Lung (tissue), 12 donors: ENCODE measurements around the gene ADGRV1. TPM values are rescaled to one million over a fixed set of nuclear protein-coding genes. Genes with fewer than 3 reads are reported as not detected.
A peak's percentile ranks its signal among the peaks of the same experiment; 100 is the strongest.

Experiments
- ATAC-seq: fragments of 200-7000 bp; cut with Tn5 transposase; one replicate; pipeline ENCODE4 v1.9.1; 2020; ENCODE audit warnings: moderate number of reproducible peaks; ENCODE audit not compliant: insufficient read depth, low FRiP score
- DNase-seq, 3 donors: peaks; one replicate each; pipeline ENCODE4 v3.0.0-alpha.2; 2013 to 2017
- H3K27ac ChIP-seq, 2 donors: one replicate each; pipeline ENCODE4 v1.5.1; 2013; ENCODE audit warnings: mild to moderate bottlenecking in 2 of 2, moderate library complexity in 2 of 2, control low read depth in 1 of 2, inconsistent platforms in 1 of 2, low read depth in 1 of 2, low read length in 1 of 2
- H3K27me3 ChIP-seq, 3 donors: one replicate each; pipeline ENCODE4 v1.5.1; 2013; ENCODE audit warnings: low read length in 2 of 3; ENCODE audit not compliant: control insufficient read depth in 3 of 3, insufficient read depth in 3 of 3
- H3K36me3 ChIP-seq, 4 donors: one replicate each; pipeline ENCODE4 v1.5.1; 2013; ENCODE audit warnings: low read length in 4 of 4, mild to moderate bottlenecking in 1 of 4, moderate library complexity in 1 of 4; ENCODE audit not compliant: control insufficient read depth in 4 of 4, insufficient read depth in 4 of 4
- H3K4me1 ChIP-seq, 5 donors: one replicate each; pipeline ENCODE4 v1.5.1; 2013; ENCODE audit warnings: low read length in 5 of 5, mild to moderate bottlenecking in 2 of 5, moderate library complexity in 1 of 5; ENCODE audit not compliant: control insufficient read depth in 5 of 5, insufficient read depth in 5 of 5
- H3K4me3 ChIP-seq: one replicate; pipeline ENCODE4 v1.5.1; 2013; ENCODE audit warnings: mild to moderate bottlenecking, control low read depth, moderate library complexity
- H3K9ac ChIP-seq, 2 donors: one replicate each; pipeline ENCODE4 v1.5.1; 2013; ENCODE audit warnings: low read length in 2 of 2, control low read depth in 1 of 2; ENCODE audit not compliant: insufficient read depth in 1 of 2
- H3K9me3 ChIP-seq, 4 donors: one replicate each; pipeline ENCODE4 v1.5.1; 2013; ENCODE audit warnings: low read length in 3 of 4, mild to moderate bottlenecking in 1 of 4, moderate library complexity in 1 of 4; ENCODE audit not compliant: control insufficient read depth in 4 of 4, insufficient read depth in 3 of 4
- CTCF ChIP-seq: IDR thresholded peaks from 2 replicates; pipeline ENCODE4 v1.5.1; 2012; ENCODE audit warnings: mild to moderate bottlenecking; ENCODE audit errors: control extremely low read depth, extremely low read depth
- WGBS, 2 donors: extraction: QIAGEN DNeasy Blood & Tissue Kit; methylation state at CpG; one replicate each; pipeline ENCODE4 v1.1.7; 2013; 5-methylcytosine and 5-hydroxymethylcytosine counted together
- polyA plus RNA-seq, 2 donors: library from polyadenylated mRNA; stranded (reverse); fragments of 200-250 nt; gene quantifications; one replicate each; pipeline ENCODE4 v1.2.1, GENCODE V29; 2013
- total RNA-seq, 2 donors: library from RNA; depleted of rRNA in 1 of 2; stranded (reverse); fragments of >200 nt in 1 of 2; gene quantifications; one replicate each; pipeline ENCODE4 v1.2.1, GENCODE V29; 2014 to 2021
- donor health status: control.
- donor health status: control.
- donor health status: Bipolar disorder and iron deficiency.
- donor health status: healthy.
- donor health status: DM: yes; HTN: yes; CAD: no.

The ADGRV1 gene
- total and polyA plus RNA-seq, 4 donors = 3.6 to 66.2 (median 28.2) TPM

DNA sequence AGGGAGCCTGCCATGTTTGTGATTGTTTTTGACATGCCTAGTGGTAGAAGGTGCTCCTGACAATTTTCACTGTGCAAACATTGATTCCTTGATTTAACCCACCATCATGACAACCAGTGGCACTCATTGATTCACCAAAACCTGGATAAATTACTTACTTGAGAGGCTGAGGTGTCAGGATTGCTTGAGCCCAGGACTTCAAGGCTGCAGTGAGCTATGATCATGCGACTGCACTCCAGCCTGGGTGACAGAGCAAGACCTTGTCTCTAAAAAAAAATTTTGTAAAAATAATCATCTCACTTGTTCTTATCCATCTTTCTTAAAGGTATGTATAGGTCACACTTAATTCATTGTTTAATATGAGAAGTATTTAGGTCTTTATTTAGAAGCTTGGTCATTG is 423.2 kb downstream of the ADGRV1 start:
- Histone ChIP-seq H3K4me1 (no peaks in the 10 kb centered on the region), H3K4me3 (no peak overlapping the region), H3K9me3 (no peaks in the 10 kb centered on the region), H3K27ac (no peak overlapping the region), H3K27me3 (no peaks in the 10 kb centered on the region), H3K36me3 (no peaks in the 10 kb centered on the region), H3K9ac (no peak overlapping the region)
- no peak for ATAC-seq
- no peak for DNase-seq
- WGBS, 2 donors = 4 to 91% methylated on average over 1 of the region's 1 CpG
- no peak for TF ChIP-seq CTCF

- peak in 2 of 3 donors; percentile 2 to 23 for DNase-seq
- WGBS, 2 donors = 73 to 75% methylated on average over 4 of the region's 4 CpGs
- TF ChIP-seq CTCF = no peak
- ATAC-seq = no peak
- no peak overlapping the region for H3K4me3 ChIP-seq
- H3K27me3 ChIP-seq = no peaks in the 10 kb centered on the region
- H3K9me3 ChIP-seq = no peaks in the 10 kb centered on the region
- no peak overlapping the region for H3K27ac ChIP-seq
- no peaks in the 10 kb centered on the region for H3K4me1 ChIP-seq
- H3K9ac ChIP-seq = no peak overlapping the region
- H3K36me3 ChIP-seq = no peaks in the 10 kb centered on the region
These were observed 424.0 kb downstream of the ADGRV1 start for GRCh38 chr5:90982576-90982975.

DNA sequence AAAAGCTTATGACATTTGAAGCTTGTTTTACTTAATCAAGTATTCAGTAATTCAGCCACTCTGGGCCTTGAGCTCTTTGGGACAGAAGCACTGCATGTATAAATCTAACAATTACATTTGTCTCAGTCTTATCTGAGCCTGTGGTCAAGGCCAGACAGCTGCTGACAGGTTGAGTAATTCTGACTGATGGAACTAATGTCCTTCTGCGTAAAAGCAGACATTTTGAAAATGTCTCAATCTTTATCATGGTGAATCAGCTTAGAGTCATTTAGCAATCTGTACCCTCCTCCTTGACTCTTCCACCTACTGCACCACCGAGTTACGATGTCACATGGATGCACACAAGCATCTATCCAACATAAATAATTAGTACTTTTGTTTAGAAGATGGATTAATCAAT is 424.6 kb downstream of the ADGRV1 start:
- TF ChIP-seq CTCF = no peak
- Histone ChIP-seq H3K36me3 (no peaks in the 10 kb centered on the region), H3K9me3 (no peaks in the 10 kb centered on the region), H3K4me3 (no peak overlapping the region), H3K27me3 (no peaks in the 10 kb centered on the region), H3K27ac (no peak overlapping the region), H3K4me1 (no peaks in the 10 kb centered on the region), H3K9ac (no peak overlapping the region)
- DNase-seq = no peak
- 33 to 66% methylated on average over 3 of the region's 3 CpGs for WGBS, 2 donors
- no peak for ATAC-seq

DNA sequence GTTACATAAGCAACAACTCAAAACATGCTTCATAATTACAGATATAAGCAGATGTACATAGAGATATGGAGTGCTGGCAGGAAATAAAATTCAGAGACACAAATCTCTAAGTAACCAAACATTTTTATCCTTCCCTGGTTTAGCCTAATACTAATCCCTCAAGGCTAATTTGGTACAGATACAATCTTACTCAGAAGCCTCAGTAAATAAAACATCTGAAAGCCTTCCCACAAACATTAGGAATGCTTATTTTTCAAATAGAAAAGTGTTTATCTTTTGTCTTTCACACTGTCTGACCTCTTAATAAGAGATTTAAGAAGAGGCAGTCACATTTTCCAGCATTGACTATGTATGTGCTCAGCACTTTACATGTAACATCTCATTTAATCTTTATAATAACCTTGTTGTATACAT is 425.1 kb downstream of the ADGRV1 start:
- Histone ChIP-seq H3K27me3 (no peaks in the 10 kb centered on the region), H3K27ac (no peak overlapping the region), H3K36me3 (no peaks in the 10 kb centered on the region), H3K4me1 (no peaks in the 10 kb centered on the region), H3K4me3 (no peak overlapping the region), H3K9ac (no peak overlapping the region), H3K9me3 (no peaks in the 10 kb centered on the region)
- DNase-seq (no peak), ATAC-seq (no peak)
- TF ChIP-seq CTCF = no peak
